Activated CD8-positive, alpha-beta memory T cell treated with anti-CD3 and anti-CD28 coated beads for 1 hour (primary cell): ENCODE results near the gene NSD2.

Experiments
- DNase-seq, 2 donors: peaks; one replicate each; pipeline ENCODE4 v3.0.0-alpha.2; 2020; ENCODE audit warnings: low read depth in 1 of 2; ENCODE audit errors: extremely low read depth in 1 of 2

Gene NSD2

GRCh38 chr4:1982124-1983052, 111.2 kb downstream of the NSD2 start:
- DNase-seq: no peak

- DNase-seq: no peak
Observed at GRCh38 chr4:1983053-1983845, 112.1 kb downstream of the NSD2 start.

- no peak for DNase-seq
Observed at GRCh38 chr4:1983846-1984405, 112.7 kb downstream of the NSD2 start.

GRCh38 chr4:1984406-1985191, 113.4 kb downstream of the NSD2 start:
- no peak for DNase-seq

GRCh38 chr4:1985294-1985693, 114.1 kb downstream of the NSD2 start:
- DNase-seq: no peak

- DNase-seq: no peak
Observed at GRCh38 chr4:1985780-1986577, 114.8 kb downstream of the NSD2 start.

GRCh38 chr4:1986578-1987210, 115.5 kb downstream of the NSD2 start:
- DNase-seq: no peak

- no peak for DNase-seq
Observed at GRCh38 chr4:1987296-1987695, 116.1 kb downstream of the NSD2 start.

- no peak for DNase-seq
Observed at GRCh38 chr4:1987721-1988326, 116.6 kb downstream of the NSD2 start.

- no peak for DNase-seq
Observed at GRCh38 chr4:1988327-1988724, 117.1 kb downstream of the NSD2 start.

- DNase-seq: no peak
Observed at GRCh38 chr4:1989533-1990347, 118.5 kb downstream of the NSD2 start.

GRCh38 chr4:1990348-1990645, 119.1 kb downstream of the NSD2 start:
- DNase-seq: no peak

- DNase-seq: no peak
Observed at GRCh38 chr4:1990676-1991075, 119.5 kb downstream of the NSD2 start.

GRCh38 chr4:1991087-1991486, 119.9 kb downstream of the NSD2 start:
- DNase-seq: no peak

- DNase-seq: no peak
Observed at GRCh38 chr4:1991596-1992434, 120.6 kb downstream of the NSD2 start.

- no peak for DNase-seq
Observed at GRCh38 chr4:1992468-1993168, 121.4 kb downstream of the NSD2 start.

GRCh38 chr4:1993169-1993516, 122.0 kb downstream of the NSD2 start:
- DNase-seq: no peak
